HEK293T (cell line): ENCODE data around the gene CYYR1.
"Not testable (repeated sequence)": the region's sequence is repeated elsewhere in the genome, so short reads cannot be mapped to it uniquely, and the experiment has no call there.

Source experiments
- CTCF ChIA-PET: fragments of 350-600 bp; formaldehyde crosslinking; extraction: SDS; loops from one replicate; lab custom pipeline; 2021; ENCODE audit warnings: antibody characterized with exemption, inconsistent platforms; lab: Yijun Ruan, JAX
- POLR2A ChIA-PET: fragments of 350-600 bp; formaldehyde crosslinking; extraction: SDS; loops from one replicate; lab custom pipeline; 2020; ENCODE audit warnings: antibody characterized with exemption, inconsistent platforms; lab: Yijun Ruan, JAX
- DNase-seq: peaks from one replicate; pipeline ENCODE4 v3.0.0; 2012; ENCODE audit warnings: mixed read lengths; ENCODE audit errors: extremely low spot score
- ARNT ChIP-seq: fragments of 450-650 bp; IDR thresholded peaks from 2 replicates; pipeline ENCODE4 v1.6.1; 2017; ENCODE audit warnings: mild to moderate bottlenecking
- BHLHE40 ChIP-seq: fragments of 450-650 bp; IDR thresholded peaks from 2 replicates; pipeline ENCODE4 v1.6.1; 2016; ENCODE audit warnings: mild to moderate bottlenecking, moderate library complexity, borderline replicate concordance
- CTBP1 ChIP-seq: fragments of 450-650 bp; IDR thresholded peaks from 2 replicates; pipeline ENCODE4 v1.6.1; 2016; ENCODE audit warnings: borderline replicate concordance
- ELF4 ChIP-seq: fragments of 450-650 bp; IDR thresholded peaks from 2 replicates; pipeline ENCODE4 v1.6.1; 2017; ENCODE audit warnings: antibody characterized with exemption
- FOXA1 ChIP-seq: fragments of 450-650 bp; IDR thresholded peaks from 2 replicates; pipeline ENCODE4 v1.6.1; 2016; ENCODE audit warnings: mild to moderate bottlenecking
- FOXK2 ChIP-seq: fragments of 450-650 bp; IDR thresholded peaks from 2 replicates; pipeline ENCODE4 v1.6.1; 2016; ENCODE audit warnings: mild to moderate bottlenecking
- FOXM1 ChIP-seq: fragments of 450-650 bp; IDR thresholded peaks from 2 replicates; pipeline ENCODE4 v1.6.1; 2017; ENCODE audit warnings: mild to moderate bottlenecking, borderline replicate concordance
- HDGF ChIP-seq: fragments of 450-650 bp; IDR thresholded peaks from 2 replicates; pipeline ENCODE4 v1.6.1; 2017; ENCODE audit warnings: antibody characterized with exemption, borderline replicate concordance
- L3MBTL2 ChIP-seq: fragments of 450-650 bp; conservative IDR thresholded peaks from 2 replicates; pipeline ENCODE4 v1.6.1; 2016; ENCODE audit warnings: mild to moderate bottlenecking
- LEF1 ChIP-seq: fragments of 450-650 bp; IDR thresholded peaks from 2 replicates; pipeline ENCODE4 v1.6.1; 2017; ENCODE audit warnings: mild to moderate bottlenecking, borderline replicate concordance
- NFRKB ChIP-seq: fragments of 450-650 bp; IDR thresholded peaks from 2 replicates; pipeline ENCODE4 v1.6.1; 2016; ENCODE audit warnings: mild to moderate bottlenecking, moderate library complexity
- SP1 ChIP-seq: fragments of 450-650 bp; IDR thresholded peaks from 2 replicates; pipeline ENCODE4 v1.6.1; 2017
- SUZ12 ChIP-seq: fragments of 450-650 bp; IDR thresholded peaks from 2 replicates; pipeline ENCODE4 v1.6.1; 2016; ENCODE audit warnings: mild to moderate bottlenecking
- TARDBP ChIP-seq: fragments of 450-650 bp; IDR thresholded peaks from 2 replicates; pipeline ENCODE4 v1.6.1; 2016
- ZNF384 ChIP-seq: fragments of 450-650 bp; IDR thresholded peaks from 2 replicates; pipeline ENCODE4 v1.6.1; 2016
- TF ChIP-seq, protein P1 (sequence below): fragments of 450-650 bp; IDR thresholded peaks from 2 replicates; pipeline ENCODE4 v1.6.1; 2016

The CYYR1 gene

DNA sequence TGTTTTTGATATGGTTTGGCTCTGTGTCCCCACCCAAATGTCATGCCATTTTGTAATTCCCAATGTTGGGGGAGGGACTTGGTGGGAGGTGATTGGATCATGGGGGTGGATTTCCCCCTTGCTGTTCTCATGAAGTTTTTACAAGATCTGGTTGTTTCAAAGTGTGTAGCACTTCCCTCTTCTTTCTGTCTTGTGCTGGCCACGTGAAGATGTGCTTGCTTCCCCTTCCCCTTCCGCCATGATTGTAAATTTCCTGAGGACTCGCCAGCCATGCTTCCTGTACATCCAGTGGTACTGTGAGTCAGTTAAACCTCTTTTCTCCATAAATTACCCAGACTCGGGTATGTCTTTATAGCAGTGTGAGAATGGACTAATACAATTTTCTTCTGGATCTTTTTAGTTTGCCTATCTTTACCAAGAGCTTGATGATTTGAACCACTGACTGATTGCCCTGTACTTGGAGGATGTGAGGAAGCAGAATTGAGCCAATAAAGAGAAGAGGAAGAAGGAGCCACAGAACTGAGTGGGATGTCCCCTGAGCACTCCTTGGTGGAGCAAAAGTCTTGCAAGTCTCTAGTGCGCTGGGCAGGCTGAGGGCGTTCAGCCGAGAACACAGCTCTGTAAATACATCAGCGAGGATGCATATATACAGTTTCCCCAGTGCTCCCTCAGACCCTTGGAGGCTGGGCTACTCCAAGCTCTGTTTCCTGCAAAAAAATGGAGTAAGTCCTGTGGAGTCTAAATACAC is 102.6 kb downstream of the CYYR1 start:
- ChIA-PET CTCF (no interaction called here), POLR2A (no interaction called here)
- DNase-seq = no peak
- TF ChIP-seq HDGF (no peak), NFRKB (no peak), L3MBTL2 (no peak), SP1 (no peak), CTBP1 (no peak), BHLHE40 (no peak), TARDBP (no peak), FOXA1 (no peak), LEF1 (no peak), FOXM1 (no peak), ARNT (no peak), FOXK2 (no peak), ELF4 (no peak), SUZ12 (no peak), ZNF384 (no peak)
- TF ChIP-seq, protein P1, sequence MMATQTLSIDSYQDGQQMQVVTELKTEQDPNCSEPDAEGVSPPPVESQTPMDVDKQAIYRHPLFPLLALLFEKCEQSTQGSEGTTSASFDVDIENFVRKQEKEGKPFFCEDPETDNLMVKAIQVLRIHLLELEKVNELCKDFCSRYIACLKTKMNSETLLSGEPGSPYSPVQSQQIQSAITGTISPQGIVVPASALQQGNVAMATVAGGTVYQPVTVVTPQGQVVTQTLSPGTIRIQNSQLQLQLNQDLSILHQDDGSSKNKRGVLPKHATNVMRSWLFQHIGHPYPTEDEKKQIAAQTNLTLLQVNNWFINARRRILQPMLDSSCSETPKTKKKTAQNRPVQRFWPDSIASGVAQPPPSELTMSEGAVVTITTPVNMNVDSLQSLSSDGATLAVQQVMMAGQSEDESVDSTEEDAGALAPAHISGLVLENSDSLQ = no peak

DNA sequence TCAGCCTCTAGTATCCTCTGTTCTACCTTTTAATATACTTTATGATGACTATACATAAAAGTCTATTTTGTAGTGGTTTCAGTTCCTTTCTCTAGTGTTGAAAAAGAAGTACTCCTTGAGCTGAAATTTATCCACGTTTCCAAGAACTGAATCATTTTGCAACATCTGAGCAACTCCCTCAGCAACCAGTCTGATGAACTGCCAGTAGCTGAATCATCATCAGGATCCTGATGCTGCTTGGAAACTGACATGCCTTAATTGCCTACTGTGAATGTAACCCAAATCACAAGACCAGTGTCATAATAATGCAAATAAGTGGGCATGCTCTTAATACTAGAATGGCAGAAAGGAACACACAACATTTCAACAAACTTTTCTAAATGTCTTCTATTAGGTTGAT is 103.3 kb downstream of the CYYR1 start:
- ChIA-PET CTCF (no interaction called here), POLR2A (no interaction called here)
- TF ChIP-seq ELF4 (no peak), ARNT (no peak), FOXK2 (no peak), LEF1 (no peak), SUZ12 (no peak), ZNF384 (no peak), TARDBP (no peak), CTBP1 (no peak), L3MBTL2 (no peak), BHLHE40 (no peak), FOXM1 (no peak), HDGF (no peak), NFRKB (no peak), FOXA1 (no peak), SP1 (no peak)
- TF ChIP-seq, protein P1 = no peak
- no peak for DNase-seq

DNA sequence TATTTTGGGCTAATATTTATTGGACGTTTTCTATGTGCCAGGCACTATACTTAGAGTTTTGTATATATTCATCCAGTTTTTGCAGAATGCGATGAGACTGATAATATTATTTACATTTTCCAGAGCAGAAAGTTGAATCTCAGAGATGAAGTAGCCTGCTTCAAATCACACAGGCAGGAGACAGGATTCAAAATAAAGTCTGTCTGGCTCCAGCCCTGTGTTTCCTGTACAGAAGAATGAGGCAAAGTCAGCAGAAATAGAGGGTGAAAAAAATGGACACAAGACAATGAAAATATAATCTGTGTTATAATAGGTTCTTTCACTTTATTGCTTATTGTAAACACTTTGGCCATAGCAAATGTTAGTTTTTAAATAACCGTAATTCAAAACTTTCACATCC is 107.2 kb downstream of the CYYR1 start:
- TF ChIP-seq BHLHE40 = no peak
- no peak for TF ChIP-seq FOXA1
- no peak for TF ChIP-seq ARNT
- TF ChIP-seq ZNF384 = no peak
- no peak for TF ChIP-seq LEF1
- no peak for TF ChIP-seq SP1
- TF ChIP-seq FOXK2 = no peak
- DNase-seq = no peak
- ChIA-PET CTCF (no interaction called here), POLR2A (no interaction called here)

DNA sequence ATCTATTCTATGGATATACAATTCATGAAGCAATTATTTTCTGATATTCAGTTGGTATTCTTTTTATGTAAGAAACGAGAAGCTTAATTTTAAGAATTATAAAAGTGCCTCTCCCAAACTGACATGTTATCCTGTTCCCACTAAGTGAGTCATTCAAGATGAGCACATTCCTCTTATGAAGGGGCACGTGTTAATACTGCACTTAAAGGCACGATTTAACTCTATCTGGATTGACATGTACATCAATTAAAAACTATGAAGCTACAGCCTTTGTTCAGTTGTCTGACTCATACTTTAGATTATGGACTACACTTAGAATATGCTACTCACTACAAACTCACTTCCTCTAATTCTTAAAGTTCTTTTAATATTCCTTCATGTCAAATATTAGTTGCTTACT is 111.6 kb downstream of the CYYR1 start:
- TF ChIP-seq LEF1 = no peak
- no peak for TF ChIP-seq TARDBP
- no peak for TF ChIP-seq SP1
- no peak for TF ChIP-seq NFRKB
- TF ChIP-seq, protein P1 = no peak
- no peak for TF ChIP-seq L3MBTL2
- TF ChIP-seq HDGF = no peak
- DNase-seq = no peak
- ChIA-PET CTCF (no interaction called here), POLR2A (no interaction called here)

DNA sequence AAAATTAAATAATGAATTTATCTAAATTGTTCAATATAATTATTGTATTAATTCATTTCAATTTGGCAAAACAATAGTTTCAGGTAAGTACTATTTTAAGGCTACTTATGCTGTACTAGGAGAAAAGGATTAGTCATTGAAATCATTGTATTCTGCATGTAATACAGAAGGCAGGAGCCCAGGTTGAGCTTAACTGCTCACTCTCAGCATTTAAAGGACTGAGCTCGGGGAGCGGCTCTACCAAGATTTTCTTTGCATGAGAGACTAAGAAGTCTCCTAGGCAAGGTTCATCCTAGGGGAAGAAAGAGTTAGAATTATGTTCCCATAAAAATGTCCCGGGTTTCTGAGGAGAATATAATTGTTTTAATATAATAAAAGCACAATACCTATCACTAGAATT is 112.5 kb downstream of the CYYR1 start:
- no peak for DNase-seq
- TF ChIP-seq HDGF = no peak
- no peak for TF ChIP-seq FOXK2
- TF ChIP-seq SUZ12 = no peak
- TF ChIP-seq, protein P1 = no peak
- no peak for TF ChIP-seq SP1
- TF ChIP-seq NFRKB = no peak
- TF ChIP-seq ZNF384 = no peak
- no peak for TF ChIP-seq BHLHE40
- no peak for TF ChIP-seq CTBP1
- ChIA-PET CTCF (no interaction called here), POLR2A (no interaction called here)

DNA sequence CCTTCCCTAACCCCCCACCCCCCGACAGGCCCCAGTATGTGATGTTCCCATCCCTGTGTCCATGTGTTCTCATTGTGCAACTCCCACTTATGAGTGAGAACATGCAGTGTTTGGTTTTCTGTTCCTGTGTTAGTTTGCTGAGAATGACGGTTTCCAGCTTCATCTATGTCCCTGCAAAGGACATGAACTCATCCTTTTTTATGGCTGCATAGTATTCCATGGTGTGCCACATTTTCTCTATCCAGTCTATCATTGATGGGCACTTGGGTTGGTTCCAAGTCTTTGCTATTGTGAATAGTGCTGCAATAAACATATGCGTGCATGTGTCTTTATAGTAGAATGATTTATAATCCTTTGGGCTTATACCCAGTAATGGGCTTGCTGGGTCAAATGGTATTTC is 114.2 kb downstream of the CYYR1 start:
- CTCF ChIA-PET, POLR2A ChIA-PET, DNase-seq: not testable (repeated sequence)
